Brain pericyte (primary cell): ENCODE data around the gene NKTR.
"Not testable (repeated sequence)": the region's sequence is repeated elsewhere in the genome, so short reads cannot be mapped to it uniquely, and the experiment has no call there.

ENCODE experiments used
- DNase-seq: peaks from one replicate; pipeline ENCODE4 v3.0.0-alpha.2; 2012; ENCODE audit warnings: low read depth, low spot score

Gene NKTR

GRCh38 chr3:42595682-42596081 lies 4.8 kb upstream of the NKTR start:
- no peak for DNase-seq

GRCh38 chr3:42597098-42597497 lies 3.4 kb upstream of the NKTR start:
- not testable (repeated sequence) for DNase-seq

- DNase-seq = no peak
These were observed 631 bp downstream of the NKTR start for GRCh38 chr3:42600958-42601675.

GRCh38 chr3:42601896-42602581 lies 1.6 kb downstream of the NKTR start:
- no peak for DNase-seq

- DNase-seq = no peak
These were observed 2.5 kb downstream of the NKTR start for GRCh38 chr3:42602961-42603360.

GRCh38 chr3:42605546-42606173 lies 5.2 kb downstream of the NKTR start:
- DNase-seq = no peak

GRCh38 chr3:42608581-42608980 lies 8.1 kb downstream of the NKTR start:
- no peak for DNase-seq

GRCh38 chr3:42610976-42611375 lies 10.5 kb downstream of the NKTR start:
- no peak for DNase-seq

GRCh38 chr3:42612217-42612616 lies 11.7 kb downstream of the NKTR start:
- no peak for DNase-seq

- no peak for DNase-seq
These were observed 12.4 kb downstream of the NKTR start for GRCh38 chr3:42612928-42613327.

GRCh38 chr3:42613462-42613861 lies 13.0 kb downstream of the NKTR start:
- DNase-seq = no peak

GRCh38 chr3:42631620-42632019 lies 31.1 kb downstream of the NKTR start:
- DNase-seq = no peak

- no peak for DNase-seq
These were observed 31.7 kb downstream of the NKTR start for GRCh38 chr3:42632146-42632545.

GRCh38 chr3:42633544-42633943 lies 33.1 kb downstream of the NKTR start:
- no peak for DNase-seq

GRCh38 chr3:42635111-42635510 lies 34.6 kb downstream of the NKTR start:
- DNase-seq = no peak

- DNase-seq = no peak
These were observed 36.5 kb downstream of the NKTR start for GRCh38 chr3:42637001-42637400.

GRCh38 chr3:42638339-42638842 lies 37.9 kb downstream of the NKTR start:
- DNase-seq = no peak

- DNase-seq = no peak
These were observed 38.7 kb downstream of the NKTR start for GRCh38 chr3:42639192-42639591.

GRCh38 chr3:42640129-42640528 lies 39.6 kb downstream of the NKTR start:
- DNase-seq = no peak

- DNase-seq = no peak
These were observed 40.4 kb downstream of the NKTR start for GRCh38 chr3:42640771-42641370.

- DNase-seq = no peak
These were observed 47.5 kb downstream of the NKTR start for GRCh38 chr3:42647821-42648459.

GRCh38 chr3:42649006-42649405 lies 48.5 kb downstream of the NKTR start:
- DNase-seq = no peak
